Endothelial cell of umbilical vein (primary cell): ENCODE data around the gene TNRC6B. TPM values are rescaled to one million over a fixed set of nuclear protein-coding genes. Genes with fewer than 3 reads are reported as not detected.

ENCODE experiments used
- BruUV-seq: library from RNA; stranded (reverse); fragments of 400-500 nt; replicated peaks from 2 replicates; lab custom pipeline; 2021; lab: Mats Ljungman, UMichigan
- CTCF ChIA-PET: fragments of 300-600, 350-600 bp; sonication (Branson Sonifier 250); formaldehyde crosslinking; loops from one replicate; lab custom pipeline; 2021; ENCODE audit warnings: antibody characterized with exemption, inconsistent platforms; lab: Charles Lee
- POLR2A ChIA-PET: fragments of 300-600, 350-600 bp; sonication (Branson Sonifier 250); formaldehyde crosslinking; loops from one replicate; lab custom pipeline; 2021; ENCODE audit warnings: antibody characterized with exemption, inconsistent platforms; lab: Charles Lee
- DNase-seq: peaks from one replicate; pipeline ENCODE4 v3.0.0-alpha.2; 2011; ENCODE audit warnings: low read depth, low spot score
- FAIRE-seq: peaks from 2 replicates; lab custom pipeline; 2011; peaks lifted over from hg19 to GRCh38; lab: Jason Lieb, UNC
- H2AFZ ChIP-seq: 2 replicates; pipeline ENCODE4 v1.6.0; 2012; ENCODE audit warnings: low read depth, low read length, control low read depth, inconsistent platforms
- H3K27ac ChIP-seq: 2 replicates; pipeline ENCODE4 v1.5.1; 2011; ENCODE audit warnings: low read depth, mild to moderate bottlenecking, control low read depth, low read length, moderate library complexity; ENCODE audit not compliant: insufficient read depth
- H3K27me3 ChIP-seq, 2 experiments: 2 replicates each; pipeline versions ENCODE4 v1.6.0 to v1.6.1; 2011; ENCODE audit warnings: low read length in 2 of 2, mixed read lengths in 1 of 2; ENCODE audit not compliant: control insufficient read depth in 2 of 2, insufficient read depth in 2 of 2
- H3K36me3 ChIP-seq, 2 experiments: 2 replicates in 1 of 2; 3 replicates in 1 of 2; pipeline ENCODE4 v1.5.1; 2011; ENCODE audit warnings: low read length in 2 of 2, mild to moderate bottlenecking in 1 of 2, moderate library complexity in 1 of 2; ENCODE audit not compliant: control insufficient read depth in 2 of 2, insufficient read depth in 2 of 2; ENCODE audit errors: extremely low read depth in 1 of 2
- H3K4me1 ChIP-seq: 3 replicates; pipeline ENCODE4 v1.5.1; 2011; ENCODE audit warnings: mild to moderate bottlenecking, low read length; ENCODE audit not compliant: control insufficient read depth, insufficient read depth; ENCODE audit errors: extremely low read depth
- H3K4me2 ChIP-seq: 2 replicates; pipeline ENCODE4 v1.6.1; 2011; ENCODE audit warnings: low read length, control low read depth, mixed read lengths; ENCODE audit not compliant: insufficient read depth
- H3K4me3 ChIP-seq, 3 experiments: fragments of 200-600 bp in 1 of 3; sonication (generic), shearing (Covaris generic) in 1 of 3; replicated peaks in 1 of 3; 2 replicates each; pipeline ENCODE4 v1.5.1; 2011 to 2016; ENCODE audit warnings: control low read depth in 3 of 3, low read length in 3 of 3, mild to moderate bottlenecking in 2 of 3, inconsistent platforms in 1 of 3, low read depth in 1 of 3, moderate library complexity in 1 of 3; ENCODE audit not compliant: insufficient read depth in 1 of 3
- H3K79me2 ChIP-seq: 2 replicates; pipeline ENCODE4 v1.6.0; 2012; ENCODE audit warnings: low read length, inconsistent platforms; ENCODE audit not compliant: control insufficient read depth, insufficient read depth
- H3K9ac ChIP-seq: replicated peaks from 2 replicates; pipeline ENCODE3; 2011; ENCODE audit warnings: low read length, control low read depth; ENCODE audit not compliant: insufficient read depth; ENCODE audit errors: extremely low read depth
- H3K9me1 ChIP-seq: replicated peaks from 3 replicates; pipeline ENCODE4 v1.6.0; 2011; ENCODE audit warnings: mild to moderate bottlenecking, low read length; ENCODE audit not compliant: control insufficient read depth, insufficient read depth; ENCODE audit errors: extremely low read depth
- H3K9me3 ChIP-seq: replicated peaks from 2 replicates; pipeline ENCODE4 v1.5.1; 2012; ENCODE audit warnings: low read length, inconsistent platforms; ENCODE audit not compliant: control insufficient read depth, insufficient read depth
- H4K20me1 ChIP-seq: replicated peaks from 2 replicates; pipeline ENCODE3; 2011; ENCODE audit warnings: mild to moderate bottlenecking, low read length; ENCODE audit not compliant: control insufficient read depth, insufficient read depth; ENCODE audit errors: extremely low read depth
- EZH2 ChIP-seq: IDR thresholded peaks from 2 replicates; pipeline ENCODE4 v1.6.1; 2012; ENCODE audit warnings: borderline replicate concordance, low read depth, mild to moderate bottlenecking, moderate library complexity, low read length, inconsistent platforms; ENCODE audit not compliant: severe bottlenecking
- FOS ChIP-seq: IDR thresholded peaks from 2 replicates; pipeline ENCODE4 v1.6.1; 2011; ENCODE audit warnings: mild to moderate bottlenecking, low read length, moderate library complexity, borderline replicate concordance; ENCODE audit not compliant: insufficient read depth
- GATA2 ChIP-seq: IDR thresholded peaks from 2 replicates; pipeline ENCODE4 v1.7.0; 2011; ENCODE audit warnings: low read depth, mild to moderate bottlenecking, moderate library complexity, mixed read lengths, low read length; ENCODE audit not compliant: insufficient read length, insufficient read depth
- JUN ChIP-seq: IDR thresholded peaks from 2 replicates; pipeline ENCODE4 v1.6.1; 2011; ENCODE audit warnings: borderline replicate concordance, low read depth; ENCODE audit not compliant: insufficient read length, insufficient read depth
- MAX ChIP-seq: IDR thresholded peaks from 2 replicates; pipeline ENCODE4 v1.6.1; 2011; ENCODE audit not compliant: insufficient read depth, insufficient read length
- MYC ChIP-seq: IDR thresholded peaks from one replicate; pipeline ENCODE4 v1.6.1; 2011; ENCODE audit warnings: mild to moderate bottlenecking, low read depth, low read length
- POLR2A ChIP-seq: IDR thresholded peaks from 2 replicates; pipeline ENCODE4 v1.6.1; 2012; ENCODE audit warnings: low read depth, mild to moderate bottlenecking, control low read depth, low read length
- POLR2AphosphoS5 ChIP-seq: IDR thresholded peaks from 2 replicates; pipeline ENCODE4 v1.6.1; 2012; ENCODE audit warnings: low read depth, mild to moderate bottlenecking, control low read depth, low read length, moderate library complexity; ENCODE audit not compliant: insufficient read depth
- dilution Hi-C: fragments of 300-500 bp; cut with MboI; formaldehyde crosslinking; loops from one replicate; pipeline ENCODE4 v1.15.0; 2019; ENCODE audit warnings: low sequenced_read_pairs; ENCODE audit not compliant: extremely low pct_ligation_motif_present
- intact Hi-C: fragments of 100-400 bp; cut with micrococcal nuclease; formaldehyde crosslinking; loops from one replicate; pipeline ENCODE4 v1.10.0; 2022
- polyA plus RNA-seq, 4 experiments: library from polyadenylated mRNA; depleted of rRNA in 3 of 4; stranded (reverse) in 3 of 4; unstranded in 1 of 4; fragments of >200 nt; gene quantifications; 2 replicates each; pipeline versions ENCODE4 v1.2.1 to v1.2.3, GENCODE V29; 2011 to 2012; ENCODE audit warnings: missing spikeins in 1 of 4
- total RNA-seq: library from RNA; stranded (reverse); gene quantifications from 2 replicates; pipeline ENCODE4 v1.2.3, GENCODE V29; 2021
- TF ChIP-seq, protein P1 (sequence below), 2 donors: IDR thresholded peaks; 1 replicate in 1 of 2; 2 replicates in 1 of 2; pipeline ENCODE4 v1.5.1; 2011; ENCODE audit warnings: low read length in 2 of 2, mild to moderate bottlenecking in 2 of 2, moderate library complexity in 2 of 2, control low read depth in 1 of 2, inconsistent platforms in 1 of 2, low read depth in 1 of 2; ENCODE audit not compliant: insufficient read depth in 1 of 2; ENCODE audit errors: extremely low read depth in 1 of 2

Gene TNRC6B
- total and polyA plus RNA-seq, 2 donors (not counting 3 experiments of a cell fraction or from before 2014, with no cell fraction given), result 10.6 to 37.2 TPM

DNA sequence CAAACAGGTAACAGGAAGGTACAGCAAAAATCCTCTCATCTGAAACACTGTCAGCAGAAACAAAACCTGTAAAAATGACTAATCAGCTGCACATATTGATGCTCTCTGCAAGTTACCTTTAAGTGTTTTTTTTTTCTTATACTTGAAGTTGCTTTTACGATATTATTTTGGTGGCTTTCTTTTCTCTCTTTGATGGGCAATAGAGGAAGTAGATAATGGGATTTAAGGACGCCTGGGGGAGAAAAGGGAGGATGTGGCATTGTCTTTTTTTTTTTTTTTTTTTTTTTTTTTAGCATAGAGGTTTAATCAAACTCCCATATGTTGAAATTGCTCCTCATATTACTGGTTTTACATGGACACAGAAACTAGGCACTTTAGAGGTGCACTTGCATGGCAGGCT is 157.2 kb downstream of the TNRC6B start:
- DNase-seq (no peak), FAIRE-seq (no peak)
- no peaks in the 10 kb centered on the region for H4K20me1 ChIP-seq
- ChIA-PET CTCF (interaction anchor here (0.6 to 3.7 kb wide), 3 partner anchors 12 to 525 kb away, joined by 3 to 21 read pairs (median 5); partner anchors contain the start of gene ADSL), POLR2A (no interaction called here)
- H3K9me1 ChIP-seq, result no peaks in the 10 kb centered on the region
- no peaks in the 10 kb centered on the region for H3K79me2 ChIP-seq
- no peak overlapping the region for H3K27ac ChIP-seq
- H3K9me3 ChIP-seq, result no peaks in the 10 kb centered on the region
- no peak overlapping the region for H3K4me3 ChIP-seq
- no TSS peak for BruUV-seq
- H2AFZ ChIP-seq, result no peak overlapping the region
- dilution Hi-C loops (no loop called here), intact Hi-C loops (no loop called here)
- H3K4me1 ChIP-seq, result peaks cover 4% of the 10 kb centered on the region
- TF ChIP-seq FOS, result no peak
- no peak for TF ChIP-seq JUN
- no peak for TF ChIP-seq MAX
- TF ChIP-seq MYC, result no peak
- TF ChIP-seq EZH2, result no peak
- TF ChIP-seq POLR2AphosphoS5, result no peak
- TF ChIP-seq POLR2A, result no peak
- TF ChIP-seq, protein P1, sequence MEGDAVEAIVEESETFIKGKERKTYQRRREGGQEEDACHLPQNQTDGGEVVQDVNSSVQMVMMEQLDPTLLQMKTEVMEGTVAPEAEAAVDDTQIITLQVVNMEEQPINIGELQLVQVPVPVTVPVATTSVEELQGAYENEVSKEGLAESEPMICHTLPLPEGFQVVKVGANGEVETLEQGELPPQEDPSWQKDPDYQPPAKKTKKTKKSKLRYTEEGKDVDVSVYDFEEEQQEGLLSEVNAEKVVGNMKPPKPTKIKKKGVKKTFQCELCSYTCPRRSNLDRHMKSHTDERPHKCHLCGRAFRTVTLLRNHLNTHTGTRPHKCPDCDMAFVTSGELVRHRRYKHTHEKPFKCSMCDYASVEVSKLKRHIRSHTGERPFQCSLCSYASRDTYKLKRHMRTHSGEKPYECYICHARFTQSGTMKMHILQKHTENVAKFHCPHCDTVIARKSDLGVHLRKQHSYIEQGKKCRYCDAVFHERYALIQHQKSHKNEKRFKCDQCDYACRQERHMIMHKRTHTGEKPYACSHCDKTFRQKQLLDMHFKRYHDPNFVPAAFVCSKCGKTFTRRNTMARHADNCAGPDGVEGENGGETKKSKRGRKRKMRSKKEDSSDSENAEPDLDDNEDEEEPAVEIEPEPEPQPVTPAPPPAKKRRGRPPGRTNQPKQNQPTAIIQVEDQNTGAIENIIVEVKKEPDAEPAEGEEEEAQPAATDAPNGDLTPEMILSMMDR (IDR thresholded peaks at IDR 0.05; ENCODE audit: extremely low read depth in 1 of 2, insufficient read depth in 1 of 2, low read depth in 1 of 2, low read length in 2 of 2), result no peak
- TF ChIP-seq GATA2, result no peak
- no peaks in the 10 kb centered on the region for H3K27me3 ChIP-seq
- H3K4me2 ChIP-seq, result no peak overlapping the region
- no peak overlapping the region for H3K9ac ChIP-seq
- H3K36me3 ChIP-seq, result peaks cover 0 to 2% of the 10 kb centered on the region in 2 experiments
